ENCODE data around the gene PEPD. TPM values are rescaled to one million over a fixed set of nuclear protein-coding genes. Genes with fewer than 3 reads are reported as not detected.

The PEPD gene
- total RNA-seq, 1 experiment from 2014 or later = 40.5 TPM

GRCh38 chr19:33382006-33382405 lies 139.6 kb downstream of the PEPD start:
- H3K9me2 ChIP-seq (ENCODE audit: insufficient read depth) = no peaks in the 10 kb centered on the region
- no peak overlapping the region for H2AFZ ChIP-seq (ENCODE audit: low read depth, low read length, poor library complexity, severe bottlenecking)
- no peak overlapping the region for H3K9ac ChIP-seq (ENCODE audit: low read length)
- H3K36me3 ChIP-seq (ENCODE audit: control insufficient read depth in 1 of 2, insufficient read depth in 2 of 2, low read length in 2 of 2) = peaks cover 6 to 16% of the 10 kb centered on the region in 2 experiments; a peak in 3 of 4 replicates
- no peaks in the 10 kb centered on the region for H3K9me3 ChIP-seq (ENCODE audit: control insufficient read depth in 1 of 2, insufficient read depth in 1 of 2, low read depth in 1 of 2, low read length in 2 of 2)
- POLR2A ChIA-PET = interaction anchor here (1.6 kb wide), 1 partner anchor 82 kb away, joined by 3 read pairs; no protein-coding TSS in a partner anchor
- intact Hi-C loops (cut with micrococcal nuclease) = no loop called here
- no peak overlapping the region for H3K4me3 ChIP-seq (replicated peaks in 1 of 2; ENCODE audit: low read depth in 1 of 2, low read length in 2 of 2)
- CTCF ChIA-PET = no interaction called here
- H3K27ac ChIP-seq (ENCODE audit: low read depth, low read length) = no peak overlapping the region
- H3K4me2 ChIP-seq (ENCODE audit: low read length) = no peak overlapping the region
- TF ChIP-seq YY1 (IDR thresholded peaks at IDR 0.05; ENCODE audit: extremely low read depth, insufficient replicate concordance, low read depth, low read length) (no peak), CBX3 (IDR thresholded peaks at IDR 0.05; ENCODE audit: low read depth) (no peak), REST (IDR thresholded peaks at IDR 0.05; ENCODE audit: low read depth) (no peak), FOSL1 (IDR thresholded peaks at IDR 0.05; ENCODE audit: low read depth) (no peak), POLR2AphosphoS5 (IDR thresholded peaks at IDR 0.05; ENCODE audit: low read depth, low read length) (no peak), ZFX (IDR thresholded peaks at IDR 0.05) (no peak)
- ATAC-seq (no peak), DNase-seq (ENCODE audit: low read depth, low spot score) (no peak)
- RAD21 ChIA-PET (ENCODE audit: low non-redundant PET in 1 of 2, low total read pairs in 2 of 2, uncharacterized antibody in 2 of 2, unreplicated experiment in 2 of 2) = no interaction called here
- BruUV-seq (replicated peaks) = no TSS peak
- H4K20me1 ChIP-seq (ENCODE audit: insufficient read depth) = peaks cover 9% of the 10 kb centered on the region; the same call in 1 of the 2 replicates
- H3K4me1 ChIP-seq (ENCODE audit: control insufficient read depth in 1 of 2, insufficient read depth in 2 of 2, low read length in 2 of 2) = peaks cover 2 to 7% of the 10 kb centered on the region in 2 experiments
- H3K79me2 ChIP-seq (ENCODE audit: insufficient read depth, low read length) = peaks cover 78% of the 10 kb centered on the region
- no peaks in the 10 kb centered on the region for H3K27me3 ChIP-seq (ENCODE audit: insufficient read depth, low read length)

All from HCT116 (cell line).